ENCODE data around the gene CTCFL.
"Not testable (repeated sequence)": the region's sequence is repeated elsewhere in the genome, so short reads cannot be mapped to it uniquely, and the experiment has no call there.

Gene CTCFL

GRCh38 chr20:57480444-57481160 is 44.3 kb downstream of the CTCFL start:
- no peak overlapping the region for H3K4me3 Mint-ChIP-seq
- DNase-seq (ENCODE audit: low spot score) = no peak
- no peak overlapping the region for H3K27ac Mint-ChIP-seq
- no peaks in the 10 kb centered on the region for H3K9me3 Mint-ChIP-seq
- no peaks in the 10 kb centered on the region for H3K36me3 Mint-ChIP-seq (ENCODE audit: low read depth)
- peaks cover 7% of the 10 kb centered on the region for H3K4me1 Mint-ChIP-seq (ENCODE audit: low read depth)
- H3K27me3 Mint-ChIP-seq (ENCODE audit: low read depth) = peaks cover 23% of the 10 kb centered on the region

GRCh38 chr20:57479196-57479595 is 45.7 kb downstream of the CTCFL start:
- H3K27me3 Mint-ChIP-seq (ENCODE audit: low read depth) = peaks cover 19% of the 10 kb centered on the region

GRCh38 chr20:57478176-57478575 is 46.8 kb downstream of the CTCFL start:
- Mint-ChIP-seq H3K4me3 (no peak overlapping the region), H3K4me1 (ENCODE audit: low read depth) (peaks cover 14% of the 10 kb centered on the region)
- no peak for DNase-seq (ENCODE audit: low spot score)

More at GRCh38 chr20:57479196-57479595, 45.7 kb downstream of the CTCFL start:
- Mint-ChIP-seq H3K4me1 (ENCODE audit: low read depth) (peaks cover 7% of the 10 kb centered on the region), H3K27ac (no peak overlapping the region), H3K4me3 (no peak overlapping the region), H3K9me3 (no peaks in the 10 kb centered on the region), H3K36me3 (ENCODE audit: low read depth) (no peaks in the 10 kb centered on the region)
- DNase-seq (ENCODE audit: low spot score) = no peak

GRCh38 chr20:57476641-57477461 is 48.1 kb downstream of the CTCFL start:
- H3K9me3 Mint-ChIP-seq = no peaks in the 10 kb centered on the region
- H3K4me3 Mint-ChIP-seq = no peak overlapping the region
- H3K36me3 Mint-ChIP-seq (ENCODE audit: low read depth) = no peaks in the 10 kb centered on the region
- H3K27me3 Mint-ChIP-seq (ENCODE audit: low read depth) = peaks cover 17% of the 10 kb centered on the region
- DNase-seq (ENCODE audit: low spot score) = no peak
- H3K27ac Mint-ChIP-seq = no peak overlapping the region
- peaks cover 16% of the 10 kb centered on the region for H3K4me1 Mint-ChIP-seq (ENCODE audit: low read depth)

More at GRCh38 chr20:57478176-57478575, 46.8 kb downstream of the CTCFL start:
- Mint-ChIP-seq H3K27ac (no peak overlapping the region), H3K9me3 (no peaks in the 10 kb centered on the region), H3K36me3 (ENCODE audit: low read depth) (no peaks in the 10 kb centered on the region), H3K27me3 (ENCODE audit: low read depth) (peaks cover 17% of the 10 kb centered on the region)

GRCh38 chr20:57476084-57476526 is 48.8 kb downstream of the CTCFL start:
- peaks cover 13% of the 10 kb centered on the region for H3K4me1 Mint-ChIP-seq (ENCODE audit: low read depth)
- no peak for DNase-seq (ENCODE audit: low spot score)

GRCh38 chr20:57475388-57476083 is 49.4 kb downstream of the CTCFL start:
- H3K36me3 Mint-ChIP-seq (ENCODE audit: low read depth) = no peaks in the 10 kb centered on the region
- H3K9me3 Mint-ChIP-seq = no peaks in the 10 kb centered on the region
- H3K27ac Mint-ChIP-seq = no peak overlapping the region
- H3K4me1 Mint-ChIP-seq (ENCODE audit: low read depth) = peaks cover 13% of the 10 kb centered on the region
- H3K4me3 Mint-ChIP-seq = no peak overlapping the region
- H3K27me3 Mint-ChIP-seq (ENCODE audit: low read depth) = peaks cover 17% of the 10 kb centered on the region
- DNase-seq (ENCODE audit: low spot score) = no peak

More at GRCh38 chr20:57476084-57476526, 48.8 kb downstream of the CTCFL start:
- Mint-ChIP-seq H3K9me3 (no peaks in the 10 kb centered on the region), H3K27ac (no peak overlapping the region), H3K27me3 (ENCODE audit: low read depth) (peaks cover 17% of the 10 kb centered on the region), H3K36me3 (ENCODE audit: low read depth) (no peaks in the 10 kb centered on the region), H3K4me3 (no peak overlapping the region)

GRCh38 chr20:57474816-57475215 is 50.1 kb downstream of the CTCFL start:
- peaks cover 17% of the 10 kb centered on the region for H3K27me3 Mint-ChIP-seq (ENCODE audit: low read depth)
- H3K4me3 Mint-ChIP-seq = no peak overlapping the region
- no peaks in the 10 kb centered on the region for H3K9me3 Mint-ChIP-seq
- no peak overlapping the region for H3K27ac Mint-ChIP-seq
- peaks cover 13% of the 10 kb centered on the region for H3K4me1 Mint-ChIP-seq (ENCODE audit: low read depth)
- DNase-seq (ENCODE audit: low spot score) = no peak
- H3K36me3 Mint-ChIP-seq (ENCODE audit: low read depth) = no peaks in the 10 kb centered on the region

GRCh38 chr20:57474205-57474604 is 50.7 kb downstream of the CTCFL start:
- Mint-ChIP-seq H3K27ac (no peak overlapping the region), H3K36me3 (ENCODE audit: low read depth) (no peaks in the 10 kb centered on the region), H3K27me3 (ENCODE audit: low read depth) (peaks cover 16% of the 10 kb centered on the region), H3K4me3 (no peak overlapping the region), H3K9me3 (no peaks in the 10 kb centered on the region), H3K4me1 (ENCODE audit: low read depth) (peaks cover 13% of the 10 kb centered on the region)
- no peak for DNase-seq (ENCODE audit: low spot score)

- H3K9me3 Mint-ChIP-seq = no peaks in the 10 kb centered on the region
- H3K4me1 Mint-ChIP-seq (ENCODE audit: low read depth) = peaks cover 13% of the 10 kb centered on the region
- H3K36me3 Mint-ChIP-seq (ENCODE audit: low read depth) = no peaks in the 10 kb centered on the region
- peaks cover 13% of the 10 kb centered on the region for H3K27me3 Mint-ChIP-seq (ENCODE audit: low read depth)
- no peak overlapping the region for H3K4me3 Mint-ChIP-seq
- DNase-seq (ENCODE audit: low spot score) = no peak
- H3K27ac Mint-ChIP-seq = no peak overlapping the region
Measured at GRCh38 chr20:57473246-57474048, 51.5 kb downstream of the CTCFL start.

- not testable (repeated sequence) for H3K27ac Mint-ChIP-seq
Measured at GRCh38 chr20:57472474-57472873, 52.5 kb downstream of the CTCFL start.

GRCh38 chr20:57471496-57472372 is 53.2 kb downstream of the CTCFL start:
- Mint-ChIP-seq H3K27ac (no peak overlapping the region), H3K9me3 (no peaks in the 10 kb centered on the region), H3K27me3 (ENCODE audit: low read depth) (peaks cover 7% of the 10 kb centered on the region), H3K4me3 (no peak overlapping the region), H3K36me3 (ENCODE audit: low read depth) (no peaks in the 10 kb centered on the region), H3K4me1 (ENCODE audit: low read depth) (peaks cover 13% of the 10 kb centered on the region)
- DNase-seq (ENCODE audit: low spot score) = no peak

More at GRCh38 chr20:57472474-57472873, 52.5 kb downstream of the CTCFL start:
- not testable (repeated sequence) for DNase-seq (ENCODE audit: low spot score); H3K36me3 Mint-ChIP-seq (ENCODE audit: low read depth); H3K9me3 Mint-ChIP-seq; H3K4me3 Mint-ChIP-seq; H3K27me3 Mint-ChIP-seq (ENCODE audit: low read depth)
- peaks cover 13% of the 10 kb centered on the region for H3K4me1 Mint-ChIP-seq (ENCODE audit: low read depth)

- no peaks in the 10 kb centered on the region for H3K36me3 Mint-ChIP-seq (ENCODE audit: low read depth)
- no peaks in the 10 kb centered on the region for H3K9me3 Mint-ChIP-seq
- H3K27ac Mint-ChIP-seq = no peak overlapping the region
- peaks cover 5% of the 10 kb centered on the region for H3K27me3 Mint-ChIP-seq (ENCODE audit: low read depth)
- no peak for DNase-seq (ENCODE audit: low spot score)
- H3K4me3 Mint-ChIP-seq = no peak overlapping the region
- peaks cover 12% of the 10 kb centered on the region for H3K4me1 Mint-ChIP-seq (ENCODE audit: low read depth)
Measured at GRCh38 chr20:57470666-57471495, 54.1 kb downstream of the CTCFL start.

Measured in T-helper 2 cell treated with Interferon-gamma antibody and Interleukin-4, amounts not matched to agents 5 μg/mL and 100 μg/mL, for 36 hours (primary cell).